ENCODE results near the gene DAG1.

The DAG1 gene

GRCh38 chr3:49500205-49500731 lies 30.2 kb downstream of the DAG1 start:
- H3K9ac ChIP-seq (ENCODE audit: insufficient read length): no peak overlapping the region

DNA sequence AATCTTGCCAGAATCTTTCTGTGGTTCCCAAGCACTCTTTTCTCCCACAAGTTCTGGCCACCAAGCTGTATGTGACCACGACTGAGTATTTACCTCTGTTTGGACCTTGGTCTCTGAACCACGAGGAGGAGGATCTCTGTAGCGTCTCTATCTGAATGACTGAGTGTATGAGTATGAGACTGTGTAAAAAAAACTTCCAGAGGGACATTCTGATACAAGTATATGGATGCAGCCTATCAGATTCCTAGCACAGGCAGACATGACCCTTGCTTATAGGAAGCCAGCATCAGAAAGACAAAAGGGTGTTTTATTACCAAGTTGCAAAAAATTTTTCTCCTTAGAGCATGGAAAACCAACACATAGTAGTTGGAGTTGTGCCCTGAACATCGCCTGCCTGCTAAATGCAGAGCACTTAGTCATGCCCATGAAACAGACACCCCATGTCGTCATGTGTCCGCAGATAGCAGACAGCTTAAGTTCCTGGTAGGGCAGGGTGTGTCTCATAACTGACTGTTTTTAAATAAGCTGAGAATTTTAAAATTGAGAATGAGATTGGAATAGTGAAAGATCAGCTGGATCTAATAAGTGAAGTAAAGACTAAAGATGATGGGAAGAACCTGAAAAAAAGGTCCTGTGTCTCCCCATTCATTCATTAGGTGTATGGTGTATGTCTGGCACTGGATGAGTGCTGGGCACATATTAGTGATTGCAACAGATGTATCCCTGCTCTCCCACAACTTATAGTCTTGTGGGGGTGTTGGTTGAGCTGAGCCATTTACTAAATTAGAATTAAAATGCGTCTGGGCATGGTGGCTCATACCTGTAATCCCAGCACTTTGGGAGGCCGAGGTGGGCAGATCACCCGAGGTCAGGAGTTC lies 30.9 kb downstream of the DAG1 start:
- TF ChIP-seq EZH2 (IDR thresholded peaks at IDR 0.05): no peak
- TF ChIP-seq FOXP2 (optimal IDR thresholded peaks at IDR 0.05; ENCODE audit: control extremely low read depth, extremely low read length, insufficient read depth): no peak
- TF ChIP-seq POLR2AphosphoS5 (IDR thresholded peaks at IDR 0.05; ENCODE audit: borderline replicate concordance, low read depth, low read length): no peak
- H3K27ac ChIP-seq: no peak overlapping the region
- no peak for DNase-seq (ENCODE audit: low read depth, low spot score)

More at GRCh38 chr3:49500205-49500731, 30.2 kb downstream of the DAG1 start:
- H3K36me3 ChIP-seq (ENCODE audit: insufficient read depth, low read length): no peaks in the 10 kb centered on the region
- no peaks in the 10 kb centered on the region for H3K9me3 ChIP-seq (ENCODE audit: low read depth, low read length)
- no peak for DNase-seq (ENCODE audit: low read depth, low spot score)
- TF ChIP-seq FOXP2 (optimal IDR thresholded peaks at IDR 0.05; ENCODE audit: control extremely low read depth, extremely low read length, insufficient read depth) (no peak), EZH2 (IDR thresholded peaks at IDR 0.05) (no peak), POLR2AphosphoS5 (IDR thresholded peaks at IDR 0.05; ENCODE audit: borderline replicate concordance, low read depth, low read length) (no peak)
- no peak overlapping the region for H3K4me3 ChIP-seq
- no peak overlapping the region for H3K27ac ChIP-seq

DNA sequence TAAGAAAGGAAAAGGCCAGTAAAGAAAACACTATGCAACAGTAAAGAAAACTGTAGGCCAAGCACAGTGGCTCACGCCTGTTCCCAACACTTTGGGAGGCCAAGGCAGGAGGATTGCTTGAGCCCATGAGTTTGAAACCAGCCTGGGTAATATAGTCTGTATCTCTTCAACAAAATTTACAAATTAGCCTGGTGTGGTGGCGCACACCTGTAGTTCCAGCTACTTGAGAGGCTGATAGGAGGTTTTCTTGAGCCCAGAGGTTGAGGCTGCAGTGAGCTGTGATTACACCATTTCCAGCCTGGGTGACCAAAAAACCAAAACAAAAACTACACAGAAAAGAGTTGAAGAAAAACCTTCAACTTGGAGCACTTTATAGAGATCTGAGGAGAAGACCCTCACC lies 31.8 kb downstream of the DAG1 start:
- no peak for DNase-seq (ENCODE audit: low read depth, low spot score)
- Histone ChIP-seq H3K9me3 (ENCODE audit: low read depth, low read length) (no peaks in the 10 kb centered on the region), H3K27ac (no peak overlapping the region), H3K4me3 (no peak overlapping the region), H3K36me3 (ENCODE audit: insufficient read depth, low read length) (no peaks in the 10 kb centered on the region), H3K9ac (ENCODE audit: insufficient read length) (no peak overlapping the region)
- TF ChIP-seq EZH2 (IDR thresholded peaks at IDR 0.05) (no peak), POLR2AphosphoS5 (IDR thresholded peaks at IDR 0.05; ENCODE audit: borderline replicate concordance, low read depth, low read length) (no peak), FOXP2 (optimal IDR thresholded peaks at IDR 0.05; ENCODE audit: control extremely low read depth, extremely low read length, insufficient read depth) (no peak)

More for the DNA sequence above, 30.9 kb downstream of the DAG1 start:
- H3K36me3 ChIP-seq (ENCODE audit: insufficient read depth, low read length): no peaks in the 10 kb centered on the region
- H3K9me3 ChIP-seq (ENCODE audit: low read depth, low read length): no peaks in the 10 kb centered on the region
- no peak overlapping the region for H3K4me3 ChIP-seq
- H3K9ac ChIP-seq (ENCODE audit: insufficient read length): no peak overlapping the region

DNA sequence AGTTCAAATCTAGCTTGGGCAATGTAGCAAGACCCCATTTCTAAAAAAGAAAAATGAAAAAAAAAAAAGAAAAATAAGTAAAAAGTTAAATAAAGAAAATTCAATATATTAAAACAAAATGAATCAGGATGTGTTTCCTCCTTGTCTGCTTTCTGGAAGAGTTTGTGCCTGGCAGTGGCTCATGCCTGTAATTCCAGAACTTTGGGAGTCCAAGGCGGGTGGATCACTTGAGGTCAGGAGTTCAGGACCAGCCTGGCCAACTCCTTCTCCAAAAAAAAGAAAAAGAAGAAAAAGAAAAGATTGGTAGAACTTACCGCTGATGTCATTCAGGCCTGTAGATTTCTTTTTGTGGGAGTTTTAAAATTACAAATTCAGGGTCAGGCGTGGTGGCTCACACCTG lies 36.8 kb downstream of the DAG1 start:
- Histone ChIP-seq H3K9ac (ENCODE audit: insufficient read length) (no peak overlapping the region), H3K9me3 (ENCODE audit: low read depth, low read length) (no peaks in the 10 kb centered on the region), H3K4me3 (no peak overlapping the region), H3K27ac (no peak overlapping the region), H3K36me3 (ENCODE audit: insufficient read depth, low read length) (peaks cover 5% of the 10 kb centered on the region; the same call in 1 of the 2 replicates)
- no peak for DNase-seq (ENCODE audit: low read depth, low spot score)
- TF ChIP-seq POLR2AphosphoS5 (IDR thresholded peaks at IDR 0.05; ENCODE audit: borderline replicate concordance, low read depth, low read length): no peak

- Histone ChIP-seq H3K9ac (ENCODE audit: insufficient read length) (no peak overlapping the region), H3K4me3 (no peak overlapping the region), H3K9me3 (ENCODE audit: low read depth, low read length) (no peaks in the 10 kb centered on the region), H3K36me3 (ENCODE audit: insufficient read depth, low read length) (peaks cover 7% of the 10 kb centered on the region; the same call in 1 of the 2 replicates), H3K27ac (no peak overlapping the region)
- DNase-seq (ENCODE audit: low read depth, low spot score): no peak
- TF ChIP-seq EZH2 (IDR thresholded peaks at IDR 0.05) (no peak), FOXP2 (optimal IDR thresholded peaks at IDR 0.05; ENCODE audit: control extremely low read depth, extremely low read length, insufficient read depth) (no peak), POLR2AphosphoS5 (IDR thresholded peaks at IDR 0.05; ENCODE audit: borderline replicate concordance, low read depth, low read length) (no peak)
Observed at GRCh38 chr3:49509028-49509561, 39.0 kb downstream of the DAG1 start.

DNA sequence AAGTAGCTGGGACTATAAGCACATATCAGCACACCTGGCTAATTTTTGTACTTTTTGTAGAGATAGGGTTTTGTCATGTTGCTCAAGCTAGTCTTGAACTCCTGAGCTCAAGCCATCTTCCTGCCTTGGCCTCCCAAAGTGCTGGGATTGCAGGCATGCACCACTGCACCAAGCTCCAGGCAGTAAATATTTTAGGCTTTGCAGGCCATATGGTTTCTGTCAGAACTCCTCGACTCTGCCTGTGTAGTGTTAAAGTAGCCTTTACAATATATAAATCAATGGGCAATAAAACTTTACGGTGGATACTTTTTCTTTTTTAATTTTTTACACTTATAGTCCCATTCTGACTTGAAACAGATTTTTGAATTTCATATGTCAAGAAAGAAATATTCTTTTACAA lies 41.6 kb downstream of the DAG1 start:
- peaks cover 7% of the 10 kb centered on the region; the same call in 1 of the 2 replicates for H3K36me3 ChIP-seq (ENCODE audit: insufficient read depth, low read length)

DNA sequence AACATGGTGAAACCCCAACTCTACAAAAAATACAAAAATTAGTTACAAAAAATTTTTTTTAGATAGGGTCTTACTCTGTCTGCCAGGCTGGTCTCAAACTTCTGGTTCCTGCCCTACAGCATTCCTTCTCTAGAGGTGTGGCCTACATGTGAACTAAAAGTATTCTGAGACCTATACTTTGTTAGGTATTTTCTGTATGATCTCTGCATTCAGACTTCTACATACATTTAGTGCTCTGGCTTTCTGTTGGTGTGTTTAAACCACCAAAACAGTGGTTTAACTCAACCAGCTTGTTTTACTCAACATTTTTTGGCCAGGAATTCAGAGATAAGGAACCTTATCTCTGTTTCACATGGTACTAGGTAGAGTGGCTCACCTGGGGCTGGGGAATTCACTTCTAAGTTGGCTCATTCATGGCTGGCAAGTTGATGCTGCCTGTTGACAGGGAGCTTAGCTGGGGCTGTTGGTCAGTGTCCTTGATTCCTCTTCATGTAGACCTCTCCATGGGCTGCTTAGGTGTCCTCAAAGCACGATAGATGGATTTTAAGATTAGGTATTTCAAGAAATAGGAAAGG lies 42.8 kb downstream of the DAG1 start:
- TF ChIP-seq FOXP2 (optimal IDR thresholded peaks at IDR 0.05; ENCODE audit: control extremely low read depth, extremely low read length, insufficient read depth) (no peak), EZH2 (IDR thresholded peaks at IDR 0.05) (no peak), POLR2AphosphoS5 (IDR thresholded peaks at IDR 0.05; ENCODE audit: borderline replicate concordance, low read depth, low read length) (no peak)
- H3K9me3 ChIP-seq (ENCODE audit: low read depth, low read length): no peaks in the 10 kb centered on the region
- H3K9ac ChIP-seq (ENCODE audit: insufficient read length): no peak overlapping the region
- DNase-seq (ENCODE audit: low read depth, low spot score): no peak
- H3K27ac ChIP-seq: no peak overlapping the region
- peaks cover 7% of the 10 kb centered on the region; the same call in 1 of the 2 replicates for H3K36me3 ChIP-seq (ENCODE audit: insufficient read depth, low read length)
- H3K4me3 ChIP-seq: no peak overlapping the region

More for the DNA sequence above, 41.6 kb downstream of the DAG1 start:
- Histone ChIP-seq H3K9ac (ENCODE audit: insufficient read length) (no peak overlapping the region), H3K27ac (no peak overlapping the region), H3K9me3 (ENCODE audit: low read depth, low read length) (no peaks in the 10 kb centered on the region), H3K4me3 (no peak overlapping the region)
- no peak for DNase-seq (ENCODE audit: low read depth, low spot score)
- no peak for TF ChIP-seq EZH2 (IDR thresholded peaks at IDR 0.05)
- TF ChIP-seq FOXP2 (optimal IDR thresholded peaks at IDR 0.05; ENCODE audit: control extremely low read depth, extremely low read length, insufficient read depth): no peak
- no peak for TF ChIP-seq POLR2AphosphoS5 (IDR thresholded peaks at IDR 0.05; ENCODE audit: borderline replicate concordance, low read depth, low read length)

- no peaks in the 10 kb centered on the region for H3K9me3 ChIP-seq (ENCODE audit: low read depth, low read length)
- TF ChIP-seq EZH2 (IDR thresholded peaks at IDR 0.05): no peak
- no peak for TF ChIP-seq FOXP2 (optimal IDR thresholded peaks at IDR 0.05; ENCODE audit: control extremely low read depth, extremely low read length, insufficient read depth)
- TF ChIP-seq POLR2AphosphoS5 (IDR thresholded peaks at IDR 0.05; ENCODE audit: borderline replicate concordance, low read depth, low read length): no peak
- no peak overlapping the region for H3K4me3 ChIP-seq
- no peak overlapping the region for H3K27ac ChIP-seq
- peaks cover 7% of the 10 kb centered on the region; the same call in 1 of the 2 replicates for H3K36me3 ChIP-seq (ENCODE audit: insufficient read depth, low read length)
- H3K9ac ChIP-seq (ENCODE audit: insufficient read length): no peak overlapping the region
- DNase-seq (ENCODE audit: low read depth, low spot score): no peak
Observed at GRCh38 chr3:49513494-49514124, 43.5 kb downstream of the DAG1 start.

All from SK-N-MC (cell line).